Fibroblast of skin of abdomen (primary cell): Measurements from ENCODE around the gene LYRM4. TPM values are rescaled to one million over a fixed set of nuclear protein-coding genes. Genes with fewer than 3 reads are reported as not detected.

ENCODE experiments used
- DNase-seq: peaks from one replicate; pipeline ENCODE4 v3.0.0-alpha.2; 2013
- polyA plus RNA-seq, 2 experiments: library from polyadenylated mRNA; unstranded; fragments of 120-200 nt; gene quantifications; one replicate each; pipeline ENCODE4 v1.2.1, GENCODE V29; 2013; ENCODE audit not compliant: insufficient read length in 2 of 2

LYRM4 gene
- 36.1 TPM for polyA plus RNA-seq (2013, experiment 1 of 2; ENCODE audit: insufficient read length)
- polyA plus RNA-seq (2013, experiment 2 of 2; ENCODE audit: insufficient read length), result 35.8 TPM

DNA sequence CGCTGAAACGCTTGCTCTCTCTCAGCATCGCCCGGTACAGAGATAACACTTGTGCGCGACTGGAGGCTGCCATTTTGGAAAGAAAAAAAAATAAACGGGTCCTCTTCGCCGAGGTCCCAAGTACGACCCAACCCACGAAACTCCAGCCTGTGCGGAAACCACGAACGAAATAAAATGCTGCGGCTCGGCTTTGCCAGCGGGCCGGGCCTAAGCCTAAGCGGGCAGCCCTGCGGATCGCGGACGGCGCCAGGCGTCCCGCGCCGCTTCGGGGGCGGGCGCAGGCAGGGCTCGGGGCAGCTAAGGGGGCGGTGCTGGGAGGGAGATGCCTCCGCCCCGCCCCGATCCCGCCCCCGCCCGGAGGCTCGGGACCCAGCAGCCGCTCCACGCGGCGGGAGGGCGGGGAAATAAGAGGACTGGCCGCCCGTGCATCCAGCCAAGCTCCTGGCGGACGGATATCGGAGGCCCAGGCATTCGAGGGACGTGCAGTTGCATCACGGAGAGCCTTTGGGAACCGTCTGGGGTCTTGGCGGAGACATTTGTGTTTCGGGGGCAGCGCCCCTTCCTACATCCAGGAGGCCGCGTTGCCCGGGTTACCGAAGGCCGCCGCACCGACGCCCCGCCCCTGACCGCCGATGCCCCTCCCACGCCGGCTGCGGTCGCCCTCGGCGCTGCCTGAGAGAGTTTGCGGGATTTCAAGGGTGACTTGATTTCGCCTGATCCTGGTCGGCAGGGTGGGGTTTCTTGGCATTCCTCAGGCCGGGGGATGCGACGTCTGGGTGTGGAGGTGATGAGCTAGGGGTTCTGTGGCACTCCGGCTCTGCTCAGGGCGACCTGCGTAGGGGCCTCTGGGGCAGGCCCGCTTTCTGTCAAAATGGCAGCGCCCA lies at the start of gene LYRM4, which contains the start of gene FARS2:
LYRM4 (minus strand) TSS at position 290 of the 884 bp plus-strand sequence; CDS start at position 73, 217 bp downstream.
FARS2 (plus strand) TSS at position 853 of the 884 bp plus-strand sequence.
- DNase-seq, result peak; percentile 89

DNA sequence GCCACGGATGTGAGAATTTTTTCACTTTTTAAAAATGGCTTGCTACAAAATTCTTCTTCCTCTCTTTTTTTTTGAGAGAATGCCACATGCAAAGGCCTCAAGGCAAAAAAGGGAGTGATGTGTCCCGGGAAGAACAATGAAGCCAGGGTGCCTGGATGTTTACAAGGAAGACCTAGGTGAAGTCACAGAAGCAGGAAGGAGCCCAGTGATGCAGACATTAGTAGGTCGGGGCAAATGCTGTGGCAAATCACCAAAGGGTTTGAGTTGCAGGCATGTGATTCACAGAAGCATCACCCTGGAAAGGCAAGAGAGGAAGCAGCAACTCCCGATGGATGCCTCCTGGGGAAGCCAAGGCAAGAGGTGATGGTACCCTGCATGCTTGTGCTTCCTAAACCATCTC lies 47.3 kb upstream of the LYRM4 start:
- DNase-seq, result no peak

DNA sequence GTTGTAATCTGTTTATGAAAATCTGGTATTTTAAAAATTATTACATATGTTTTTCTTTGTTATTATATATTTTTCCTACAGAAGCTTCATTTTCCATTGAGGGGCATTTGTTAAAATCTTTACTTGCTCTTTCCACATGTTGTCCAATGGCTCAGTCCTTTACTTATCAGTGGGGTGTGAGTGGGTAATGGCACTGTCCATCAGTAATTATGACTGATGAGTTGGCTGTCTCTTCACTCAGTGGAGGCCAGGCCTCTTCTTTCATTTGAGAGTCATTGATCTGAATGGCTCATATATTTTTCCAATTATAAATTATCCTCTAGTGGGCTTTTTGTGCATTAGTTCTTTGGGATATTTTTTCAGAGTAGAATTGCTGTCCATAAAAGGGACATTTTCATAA lies 46.3 kb upstream of the LYRM4 start:
- no peak for DNase-seq

DNA sequence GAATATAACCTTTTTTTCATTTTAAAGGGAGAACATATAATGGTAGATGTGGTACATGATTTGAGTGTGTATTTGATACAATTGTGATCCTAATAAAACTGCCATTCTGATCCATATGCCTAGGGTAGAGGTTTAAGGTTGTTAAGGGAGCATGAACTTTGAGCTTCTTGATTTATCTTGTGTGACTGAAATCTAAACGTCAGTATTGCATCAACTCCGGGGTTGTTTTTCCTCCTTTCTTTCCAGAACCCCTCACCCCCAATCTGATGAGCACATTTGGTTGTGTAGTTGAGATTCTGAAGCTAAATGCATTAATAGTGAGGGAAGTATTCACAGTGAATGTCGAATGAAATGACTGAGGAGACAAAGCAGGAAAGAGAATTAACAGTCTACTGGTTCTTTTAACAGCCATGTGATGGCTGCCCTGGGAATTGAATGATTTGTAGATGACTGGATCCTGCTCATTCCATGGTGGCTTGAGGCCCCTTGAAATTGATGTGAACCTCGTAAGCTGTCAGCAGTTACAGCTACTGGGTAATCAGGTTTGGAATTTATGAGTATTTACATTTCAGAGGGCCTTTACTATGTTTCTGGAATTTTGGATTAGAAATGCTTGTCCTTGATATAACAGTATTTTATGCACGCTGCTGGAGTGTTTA lies 45.3 kb upstream of the LYRM4 start:
- peak; percentile 76 for DNase-seq

DNA sequence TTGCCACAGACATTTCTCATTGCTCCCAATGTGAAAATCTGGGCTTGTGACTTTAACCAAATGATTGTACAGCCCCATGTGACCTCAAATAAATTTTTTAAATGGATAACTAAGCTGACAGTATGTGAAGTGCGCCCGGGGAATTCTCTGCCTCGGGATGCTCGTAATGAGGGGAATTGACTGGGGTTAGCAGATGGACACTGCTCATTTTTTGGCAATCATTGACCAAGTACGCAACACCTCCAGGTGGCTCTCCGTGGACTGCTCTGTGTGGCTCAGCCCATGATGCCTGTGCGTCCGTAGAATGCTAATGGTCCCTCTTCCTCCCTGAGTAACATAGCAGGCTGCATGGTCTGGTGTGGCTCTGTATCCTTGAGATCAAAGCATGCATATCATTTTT lies 42.9 kb upstream of the LYRM4 start:
- DNase-seq, result no peak

DNA sequence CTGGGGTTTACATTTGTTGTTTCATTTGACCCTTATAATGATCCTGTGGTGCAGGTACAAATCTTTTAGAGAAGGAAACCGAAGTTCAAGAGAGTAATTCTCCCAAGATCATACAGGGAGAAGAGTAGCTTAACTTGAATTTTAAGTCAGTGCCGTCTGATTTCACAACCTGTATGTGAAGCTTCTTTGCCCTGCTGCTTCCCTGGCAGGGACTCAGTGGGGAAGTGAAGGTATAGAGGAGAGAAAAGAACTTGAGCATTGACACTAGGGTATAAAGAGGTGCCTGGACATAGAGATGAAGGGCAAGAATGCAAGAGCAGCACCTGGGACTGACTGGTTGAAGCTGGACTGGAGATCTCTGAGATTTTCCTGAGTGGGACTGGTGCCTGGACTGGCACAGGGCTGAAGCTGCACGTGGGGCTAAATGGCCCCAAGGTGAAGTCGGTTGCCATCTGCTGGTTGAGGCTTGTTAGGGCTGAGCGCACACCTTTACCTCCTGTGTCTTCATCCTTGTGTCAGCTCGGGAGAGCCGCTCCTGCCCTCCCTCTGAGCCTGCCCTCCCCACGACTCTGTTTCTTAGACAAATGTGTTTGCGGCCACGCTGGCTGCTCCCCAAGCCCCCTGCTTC lies 42.4 kb upstream of the LYRM4 start:
- peak; percentile 8 for DNase-seq

DNA sequence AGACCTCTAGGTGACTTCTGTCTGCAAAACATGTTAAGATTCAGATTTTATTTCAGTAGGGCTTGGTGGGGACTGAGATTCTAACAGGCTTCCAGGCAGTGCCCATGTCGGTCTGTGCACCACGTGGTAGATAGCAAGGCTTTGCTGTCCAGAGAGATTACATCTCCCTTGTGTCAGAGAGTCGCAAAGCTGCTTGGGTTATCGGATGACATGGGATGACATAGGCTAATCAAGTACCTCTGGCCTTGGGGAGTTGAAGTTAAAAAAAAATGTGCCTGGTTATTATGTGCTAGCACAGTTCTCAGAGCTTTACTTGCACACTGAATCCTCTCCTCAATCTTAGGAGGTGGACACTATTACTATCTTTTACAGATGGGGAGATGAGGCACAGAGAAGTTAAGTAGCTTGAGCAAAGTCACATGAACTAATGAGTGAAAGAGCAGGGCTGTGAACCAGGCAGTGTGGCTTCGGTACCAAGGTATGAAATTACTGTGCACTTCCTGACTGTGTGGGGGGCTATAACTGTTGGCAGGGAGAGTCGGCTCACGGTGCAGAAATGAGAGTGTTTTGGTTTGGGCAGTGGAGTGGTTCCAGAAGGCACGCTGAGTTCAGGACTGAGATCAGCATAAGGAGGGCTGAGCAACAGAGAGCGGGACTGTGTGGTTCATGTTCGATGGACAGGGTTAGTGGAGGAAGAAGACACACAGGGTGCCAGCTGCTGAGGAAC lies 41.6 kb upstream of the LYRM4 start:
- no peak for DNase-seq

DNA sequence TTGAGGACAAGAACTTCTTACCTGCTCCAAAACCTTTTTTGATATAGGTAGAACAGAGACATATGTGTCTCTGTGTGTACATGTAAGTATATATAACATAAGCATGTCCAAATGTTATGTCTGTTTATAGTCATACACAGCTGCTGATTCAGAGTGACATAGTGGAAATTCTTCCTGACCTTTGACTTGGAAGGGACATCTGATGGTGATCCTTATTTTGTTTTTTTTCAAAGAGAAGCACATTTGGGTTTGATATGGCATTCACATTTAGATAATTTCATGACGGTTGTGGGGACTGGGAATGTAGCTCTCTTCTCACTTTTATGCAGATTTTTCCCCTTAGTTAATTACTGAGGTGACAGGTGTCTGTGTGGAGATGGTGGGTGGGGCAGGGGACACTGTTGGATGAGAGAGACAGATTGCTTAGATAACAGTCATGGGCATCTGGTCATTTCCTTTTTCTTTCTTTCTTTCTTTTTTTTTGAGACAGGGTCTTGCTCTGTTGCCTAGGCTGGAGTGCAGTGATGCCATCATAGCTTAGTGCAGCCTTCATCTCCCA lies 39.5 kb upstream of the LYRM4 start:
- no peak for DNase-seq

DNA sequence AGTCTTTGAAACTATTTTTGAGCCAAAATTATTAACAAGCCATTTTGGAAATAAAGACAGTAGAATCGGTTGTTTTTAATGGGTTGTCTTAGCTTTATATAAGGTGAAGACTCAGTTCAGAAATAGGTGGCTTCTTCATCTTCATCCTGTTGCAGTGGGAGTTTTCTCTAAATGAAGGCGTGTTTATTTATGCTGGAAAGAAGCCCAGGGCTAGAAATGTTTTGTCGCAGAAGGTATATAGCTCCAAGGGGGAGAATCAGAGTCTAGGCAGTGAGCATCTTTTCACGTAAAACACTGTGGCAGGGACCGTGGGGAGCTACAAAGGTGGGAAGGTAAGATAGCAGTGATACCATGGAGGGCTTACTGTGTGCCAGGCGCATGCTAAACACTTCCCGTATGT lies 34.9 kb upstream of the LYRM4 start:
- DNase-seq, result no peak

DNA sequence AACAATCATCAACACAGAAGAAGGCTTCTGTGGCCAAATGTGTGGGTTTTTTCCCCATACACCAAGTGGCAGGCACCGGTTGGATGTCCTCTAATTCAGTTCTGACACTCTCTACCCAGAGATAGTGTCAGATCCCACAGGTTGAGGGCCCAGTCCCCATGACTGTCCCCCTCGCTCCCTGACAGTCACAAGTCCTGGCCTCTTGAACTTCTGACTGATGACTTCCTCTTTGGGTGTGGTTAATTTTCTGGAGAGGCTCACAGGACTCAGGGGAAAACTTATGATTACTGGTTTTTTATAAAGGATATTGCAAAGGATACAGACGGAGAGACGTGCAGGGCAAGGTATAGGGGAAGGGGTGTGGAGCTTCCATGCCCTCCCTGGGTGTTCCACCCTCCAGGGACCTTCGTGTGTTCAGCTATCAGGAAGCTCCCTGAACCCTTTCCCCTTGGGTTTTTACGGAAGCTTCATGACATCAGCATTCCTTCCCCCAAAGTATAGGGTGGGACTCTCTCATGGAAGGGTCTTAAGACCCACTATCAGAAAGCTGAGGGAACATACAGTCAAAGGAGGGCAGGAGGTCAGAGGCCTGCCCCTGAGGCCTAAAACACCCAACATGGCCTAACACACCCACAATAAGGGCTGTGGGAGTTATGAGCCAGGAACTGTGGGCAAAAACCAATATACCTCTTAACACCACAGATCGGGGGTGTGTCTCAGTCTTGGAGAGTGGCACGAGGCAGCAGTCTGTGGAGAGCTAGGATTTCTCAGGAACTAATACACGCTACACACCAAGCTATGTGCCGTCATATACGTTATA lies 33.9 kb upstream of the LYRM4 start:
- DNase-seq, result no peak

DNA sequence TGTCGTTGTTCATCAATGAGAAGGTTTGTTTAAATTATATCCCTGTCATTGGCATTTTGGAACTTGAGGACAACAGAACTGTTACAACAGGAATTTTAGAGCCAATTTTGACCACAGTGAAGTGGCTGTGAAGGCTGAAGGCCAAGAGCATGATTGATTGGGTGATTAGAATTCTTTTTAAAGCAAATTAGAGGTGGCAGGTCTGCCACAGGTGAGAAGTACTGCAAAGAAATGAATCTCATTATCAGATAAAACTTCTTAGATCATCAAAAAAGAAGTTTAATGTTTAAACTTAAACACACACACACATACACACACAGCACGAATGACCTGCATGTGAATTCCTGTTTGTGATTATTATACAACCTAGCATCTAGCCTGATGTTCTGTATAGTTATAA lies 32.9 kb upstream of the LYRM4 start:
- DNase-seq, result no peak

DNA sequence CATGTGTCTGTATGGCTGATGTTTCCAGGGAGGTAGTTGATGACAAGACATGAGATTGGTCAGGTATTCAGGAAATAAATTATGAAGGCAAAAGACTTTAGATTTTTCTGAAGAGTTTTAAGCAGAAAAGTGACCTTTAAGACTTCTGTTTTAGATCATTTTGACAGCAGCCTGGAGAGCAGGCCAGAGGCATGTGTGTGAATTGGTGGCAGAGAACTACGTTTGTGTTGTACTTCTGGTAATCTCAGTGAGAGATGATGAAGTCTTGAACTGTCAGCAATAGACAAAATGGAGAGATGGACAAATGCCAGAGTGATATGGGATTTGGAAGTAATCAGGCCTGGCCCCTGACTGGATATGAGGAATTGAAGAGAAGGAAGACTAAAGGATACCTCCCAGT lies 31.4 kb upstream of the LYRM4 start:
- no peak for DNase-seq

DNA sequence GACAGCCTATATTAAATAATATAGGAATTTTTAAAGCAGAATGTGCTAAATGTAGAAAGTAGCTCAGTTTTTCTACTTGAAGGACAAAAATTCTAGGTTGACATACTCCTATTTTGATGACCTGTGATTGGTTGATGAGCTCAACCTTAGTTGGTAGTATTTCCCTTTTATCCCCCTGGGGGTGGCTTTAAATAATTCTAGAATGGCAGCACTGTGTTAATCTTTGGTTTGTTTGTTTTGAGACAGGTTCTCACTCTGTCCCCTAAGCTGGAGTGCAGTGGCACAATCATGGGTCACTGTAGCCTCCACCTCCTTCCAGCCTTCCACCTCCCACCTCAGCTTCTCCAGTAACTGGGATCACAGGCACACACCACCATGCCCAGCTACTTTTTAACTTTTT lies 29.8 kb upstream of the LYRM4 start:
- DNase-seq, result no peak

DNA sequence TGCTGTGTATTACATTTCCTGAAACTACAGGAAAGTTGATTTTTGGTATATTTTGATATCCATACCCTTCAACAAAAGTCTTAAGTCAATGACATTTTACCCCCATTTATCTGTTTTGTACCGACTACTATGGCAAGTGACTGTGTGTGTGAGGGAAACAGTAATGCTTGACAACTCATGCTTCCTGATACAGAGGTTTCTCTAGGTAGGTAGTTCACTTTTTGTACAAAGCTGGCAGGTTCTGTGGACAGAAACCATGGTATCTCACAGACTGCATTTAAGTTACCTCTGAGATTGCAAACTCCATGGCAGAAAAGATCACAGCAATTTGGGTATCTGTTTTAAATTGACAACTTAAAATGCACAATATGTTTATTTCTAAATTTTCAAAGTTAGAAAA lies 29.3 kb upstream of the LYRM4 start:
- DNase-seq, result no peak

DNA sequence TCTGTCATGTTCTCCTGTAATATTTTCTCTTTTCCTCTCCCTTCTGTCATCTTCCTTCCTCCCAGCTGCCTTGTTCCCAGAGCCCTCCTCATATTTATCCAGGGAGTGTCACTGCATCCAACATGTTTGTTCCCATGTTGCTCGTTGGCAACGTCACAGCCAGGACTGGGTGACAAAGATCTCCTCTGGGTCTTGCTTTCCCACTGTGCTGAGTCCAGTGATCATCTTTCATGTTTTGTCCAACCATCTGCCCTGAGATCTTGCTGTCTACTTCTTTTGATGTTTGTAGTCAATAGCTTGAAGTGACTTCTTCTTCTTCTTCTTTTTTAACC lies 27.2 kb upstream of the LYRM4 start:
- no peak for DNase-seq

DNA sequence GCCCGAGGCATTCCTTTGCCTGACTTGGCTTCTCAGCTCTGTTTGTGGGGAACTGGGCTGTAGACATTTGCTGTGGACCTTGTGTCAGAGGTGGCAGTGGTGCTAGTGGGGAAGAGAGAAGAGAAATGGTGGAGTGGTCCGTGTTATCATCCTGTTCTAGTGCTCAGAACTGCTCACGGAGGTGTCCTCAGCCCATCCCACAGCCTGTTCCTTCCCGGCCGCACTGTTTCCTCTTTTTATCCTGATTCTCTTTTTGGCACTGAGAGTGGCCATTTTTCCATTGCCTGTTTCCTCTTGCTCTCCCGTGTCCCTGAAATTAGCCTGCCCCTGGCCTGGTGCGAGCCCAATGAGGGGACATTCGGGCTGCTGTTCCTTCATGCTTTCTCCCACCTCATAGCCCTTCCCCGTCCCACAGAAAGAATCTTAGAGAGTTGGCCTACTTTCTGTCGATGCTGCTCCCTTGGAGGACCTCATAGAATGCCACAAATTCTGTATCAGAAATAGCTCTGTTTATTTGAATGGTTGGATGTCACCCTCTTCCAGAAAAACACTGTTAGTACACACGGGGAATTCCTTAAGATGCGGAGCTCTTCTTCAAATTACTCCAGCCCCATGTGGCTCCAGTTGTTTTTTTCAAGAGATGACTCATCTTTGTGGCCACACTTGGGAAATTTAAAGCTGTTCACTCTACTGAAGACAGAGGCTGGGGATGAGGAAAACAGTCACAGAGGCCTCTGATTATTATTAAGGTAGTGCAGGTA lies 26.6 kb upstream of the LYRM4 start:
- peak; percentile 75 for DNase-seq

DNA sequence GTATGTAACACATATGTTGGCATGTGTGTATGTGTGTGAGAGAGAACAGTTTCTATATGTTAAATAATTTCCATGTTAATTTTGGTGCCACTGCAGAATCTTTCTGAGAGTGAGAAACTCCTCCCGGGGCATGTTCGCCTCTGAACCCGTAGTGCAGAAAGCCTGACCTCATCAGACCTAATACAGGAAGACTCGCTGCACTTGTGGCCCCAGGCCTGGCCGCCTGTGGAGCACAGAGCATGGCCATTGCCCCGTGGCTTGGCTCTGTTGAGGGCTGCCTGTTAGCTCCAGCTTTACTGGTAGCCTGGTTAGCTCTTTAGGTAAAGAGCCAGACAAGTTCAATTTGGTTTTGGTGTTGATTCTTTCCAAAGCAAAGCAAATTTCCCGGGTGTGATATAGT lies 26.0 kb upstream of the LYRM4 start:
- DNase-seq, result no peak

DNA sequence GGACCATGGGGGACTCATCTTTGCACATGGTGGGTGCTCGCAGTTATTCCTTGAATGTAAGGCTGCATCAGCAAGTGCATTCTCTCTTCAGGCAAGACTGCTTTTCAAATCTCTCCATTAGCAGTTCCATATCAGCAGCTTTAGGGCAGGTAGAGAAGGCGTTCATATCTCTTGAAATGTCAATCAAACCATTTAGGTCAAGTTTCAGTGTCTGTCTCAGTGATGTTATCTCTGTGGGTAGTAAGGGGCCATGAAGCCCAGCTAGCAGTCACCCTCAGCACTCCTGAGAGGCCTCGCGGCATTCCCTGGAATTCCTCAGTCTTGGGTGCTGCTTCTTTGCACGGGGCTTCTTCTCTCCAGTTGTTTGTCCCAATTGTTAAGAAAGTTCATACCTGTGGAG lies 24.8 kb upstream of the LYRM4 start:
- DNase-seq, result no peak

DNA sequence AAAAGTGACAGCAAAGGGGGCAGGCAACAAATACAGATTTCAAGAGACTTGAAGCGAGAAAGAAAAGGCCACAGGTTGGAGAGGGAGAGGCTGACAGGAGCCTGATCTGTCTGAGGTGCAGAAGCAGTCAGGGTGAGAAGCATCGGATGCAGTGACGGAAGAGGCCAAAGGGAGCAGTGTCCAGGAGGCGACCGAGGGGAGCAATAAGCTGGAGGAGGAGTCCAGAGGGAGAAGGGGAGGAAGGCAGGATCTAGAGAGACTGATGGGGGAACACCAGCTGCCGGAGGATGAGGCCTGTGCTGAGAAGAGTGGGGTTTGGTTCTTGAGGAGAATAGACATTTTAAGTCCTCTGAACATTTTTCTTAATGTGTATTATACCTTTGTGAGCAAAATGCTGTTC lies 24.3 kb upstream of the LYRM4 start:
- no peak for DNase-seq

DNA sequence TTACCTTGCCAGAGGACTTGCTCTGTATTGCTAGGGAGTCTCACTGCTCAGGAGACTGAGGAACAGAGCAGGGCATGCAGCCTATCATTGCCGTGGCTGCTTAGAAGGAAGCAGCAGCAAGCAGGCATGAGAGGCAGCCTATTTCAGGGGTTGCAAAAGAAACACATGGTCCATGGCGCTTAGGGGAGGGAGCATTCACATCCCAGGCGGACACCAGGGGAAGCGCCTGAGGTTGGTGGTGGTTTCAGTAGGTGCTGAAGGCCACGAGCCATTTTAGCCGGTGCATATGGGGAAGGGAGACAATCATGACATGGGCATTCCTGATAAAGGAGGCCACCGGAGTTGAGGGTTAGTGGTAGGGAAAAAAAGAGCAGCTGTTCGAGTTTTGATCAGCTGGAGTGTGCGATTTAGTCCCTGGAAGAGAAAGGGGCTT lies 21.5 kb upstream of the LYRM4 start:
- no peak for DNase-seq

DNA sequence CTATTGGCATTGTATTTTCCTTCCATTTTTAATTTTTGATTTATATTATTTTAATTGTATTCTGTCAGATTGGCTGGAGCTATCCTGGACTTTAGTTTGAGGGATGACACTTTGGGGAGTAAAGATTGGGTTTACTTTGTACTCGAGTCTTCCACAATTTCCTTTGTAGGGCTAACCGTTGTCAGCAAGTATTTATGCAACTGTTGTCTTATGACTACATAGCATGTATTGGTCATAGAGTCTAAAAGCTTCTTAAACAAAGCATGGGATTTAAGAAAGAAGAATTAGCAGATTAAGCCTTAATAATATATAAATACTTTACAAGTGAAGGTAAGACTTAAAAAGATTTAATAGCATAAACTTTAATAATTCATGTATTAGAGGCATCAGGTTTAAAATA lies 20.2 kb upstream of the LYRM4 start:
- no peak for DNase-seq
